SK-N-SH treated with all-trans-retinoic acid at 6 μM for 48 hours (cell line): ENCODE measurements around the gene NOM1.

ENCODE experiments used
- ESRRG ChIP-seq: fragments of 250-450 bp; sonication (Bioruptor Pico); IDR thresholded peaks from 2 replicates; pipeline ENCODE4 v1.6.1; 2021; ENCODE audit warnings: mild to moderate bottlenecking
- RARB ChIP-seq: fragments of 250-450 bp; sonication (Bioruptor Pico); IDR thresholded peaks from 2 replicates; pipeline ENCODE4 v1.8.0; 2021; ENCODE audit warnings: mild to moderate bottlenecking, moderate library complexity
- TCF4 ChIP-seq: fragments of 250-450 bp; sonication (Bioruptor Pico); IDR thresholded peaks from 2 replicates; pipeline ENCODE4 v1.8.0; 2021; ENCODE audit warnings: mild to moderate bottlenecking, moderate library complexity, borderline replicate concordance
- ZC3H10 ChIP-seq: fragments of 250-450 bp; sonication (Bioruptor Pico); IDR thresholded peaks from 2 replicates; pipeline ENCODE4 v1.5.1; 2021; ENCODE audit warnings: mild to moderate bottlenecking, moderate library complexity
- TF ChIP-seq, protein P1 (sequence below): fragments of 250-450 bp; sonication (Bioruptor Pico); IDR thresholded peaks from 2 replicates; pipeline ENCODE4 v1.5.1; 2020; ENCODE audit warnings: low read depth, mild to moderate bottlenecking, moderate library complexity

DNA sequence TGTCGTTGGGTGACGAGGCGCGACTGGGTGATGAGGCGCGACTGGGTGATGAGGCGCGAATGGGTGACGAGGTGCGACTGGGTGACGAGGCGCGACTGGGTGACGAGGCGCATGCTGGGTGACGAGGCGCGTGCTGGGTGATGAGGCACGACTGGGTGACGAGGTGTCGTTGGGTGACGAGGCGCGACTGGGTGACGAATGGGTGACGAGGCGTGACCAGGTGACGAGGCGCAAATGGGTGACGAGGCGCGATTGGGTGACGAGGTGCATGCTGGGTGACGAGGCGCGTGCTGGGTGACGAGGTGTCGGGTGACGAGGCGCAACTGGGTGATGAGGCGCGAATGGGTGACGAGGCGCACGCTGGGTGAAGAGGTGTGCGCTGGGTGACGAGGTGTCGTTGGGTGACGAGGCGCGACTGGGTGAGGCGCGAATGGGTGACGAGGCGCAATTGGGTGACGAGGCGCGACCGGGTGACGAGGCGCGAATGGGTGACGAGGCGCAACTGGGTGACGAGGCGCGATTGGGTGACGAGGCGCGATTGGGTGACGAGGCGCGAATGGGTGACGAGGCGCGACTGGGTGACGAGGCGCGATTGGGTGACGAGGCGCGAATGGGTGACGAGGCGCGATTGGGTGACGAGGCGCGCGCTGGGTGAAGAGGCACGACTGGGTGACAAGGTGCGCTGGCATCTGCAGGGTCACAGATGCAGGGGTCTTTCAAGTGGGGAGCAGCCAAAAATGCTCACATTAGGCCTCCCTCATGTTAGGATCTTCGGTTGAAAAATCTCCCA, 7.9 kb upstream of the NOM1 start:
- TF ChIP-seq RARB (no peak), ESRRG (no peak), ZC3H10 (CRISPR knock-in tag) (no peak), TCF4 (CRISPR knock-in tag) (no peak)
- TF ChIP-seq, protein P1, sequence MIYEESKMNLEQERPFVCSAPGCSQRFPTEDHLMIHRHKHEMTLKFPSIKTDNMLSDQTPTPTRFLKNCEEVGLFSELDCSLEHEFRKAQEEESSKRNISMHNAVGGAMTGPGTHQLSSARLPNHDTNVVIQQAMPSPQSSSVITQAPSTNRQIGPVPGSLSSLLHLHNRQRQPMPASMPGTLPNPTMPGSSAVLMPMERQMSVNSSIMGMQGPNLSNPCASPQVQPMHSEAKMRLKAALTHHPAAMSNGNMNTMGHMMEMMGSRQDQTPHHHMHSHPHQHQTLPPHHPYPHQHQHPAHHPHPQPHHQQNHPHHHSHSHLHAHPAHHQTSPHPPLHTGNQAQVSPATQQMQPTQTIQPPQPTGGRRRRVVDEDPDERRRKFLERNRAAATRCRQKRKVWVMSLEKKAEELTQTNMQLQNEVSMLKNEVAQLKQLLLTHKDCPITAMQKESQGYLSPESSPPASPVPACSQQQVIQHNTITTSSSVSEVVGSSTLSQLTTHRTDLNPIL = no peak
